C4-2B (cell line): ENCODE results near the gene RNF144B.
A peak's percentile ranks its signal among the peaks of the same experiment; 100 is the strongest.
"Not testable (repeated sequence)": the region's sequence is repeated elsewhere in the genome, so short reads cannot be mapped to it uniquely, and the experiment has no call there.

Experiments
- H3K27ac ChIP-seq: fragments of 450-650 bp; 2 replicates; pipeline ENCODE4 v1.5.1; 2017
- CTCF ChIP-seq: fragments of 450-650 bp; conservative IDR thresholded peaks from 2 replicates; pipeline ENCODE4 v1.5.1; 2017; ENCODE audit warnings: mild to moderate bottlenecking
- ZFX ChIP-seq: fragments of 450-650 bp; IDR thresholded peaks from 2 replicates; pipeline ENCODE4 v1.6.1; 2017

RNF144B gene

DNA sequence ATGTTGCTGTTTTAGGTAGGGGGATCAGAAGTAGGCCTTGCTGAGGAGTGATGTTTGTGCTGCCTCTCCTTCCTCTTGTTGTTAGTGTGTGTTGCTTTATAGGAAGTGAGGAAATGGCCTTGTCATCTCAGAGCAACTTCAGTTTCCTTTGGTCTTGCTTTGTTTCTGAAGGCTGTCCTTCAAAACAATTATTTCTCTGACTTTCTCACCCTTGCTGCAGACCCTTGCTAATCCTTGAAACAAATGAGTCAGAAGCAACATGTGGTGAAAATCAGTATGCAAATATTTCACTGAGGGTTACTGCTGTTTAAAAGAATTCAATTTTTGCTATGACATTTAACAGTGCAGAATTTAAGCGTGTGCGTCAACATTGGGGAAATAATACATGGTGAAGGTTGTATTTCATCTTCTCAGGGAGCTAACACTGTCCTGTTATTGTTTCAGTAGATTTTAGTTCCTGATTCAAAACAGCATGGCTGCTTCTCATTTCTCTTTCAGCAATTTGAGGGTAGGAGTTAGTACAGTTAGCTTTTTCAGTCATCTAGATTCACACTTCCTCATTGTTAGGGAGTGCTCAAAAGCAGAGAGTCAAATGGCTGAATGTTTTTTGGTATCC is 13.8 kb downstream of the RNF144B start:
- no peak overlapping the region for H3K27ac ChIP-seq
- no peak for TF ChIP-seq ZFX
- no peak for TF ChIP-seq CTCF

- peak overlapping the region; percentile 18; the same call in 1 of the 2 replicates for H3K27ac ChIP-seq
These were observed 17.8 kb downstream of the RNF144B start for GRCh38 chr6:18404965-18405364.

DNA sequence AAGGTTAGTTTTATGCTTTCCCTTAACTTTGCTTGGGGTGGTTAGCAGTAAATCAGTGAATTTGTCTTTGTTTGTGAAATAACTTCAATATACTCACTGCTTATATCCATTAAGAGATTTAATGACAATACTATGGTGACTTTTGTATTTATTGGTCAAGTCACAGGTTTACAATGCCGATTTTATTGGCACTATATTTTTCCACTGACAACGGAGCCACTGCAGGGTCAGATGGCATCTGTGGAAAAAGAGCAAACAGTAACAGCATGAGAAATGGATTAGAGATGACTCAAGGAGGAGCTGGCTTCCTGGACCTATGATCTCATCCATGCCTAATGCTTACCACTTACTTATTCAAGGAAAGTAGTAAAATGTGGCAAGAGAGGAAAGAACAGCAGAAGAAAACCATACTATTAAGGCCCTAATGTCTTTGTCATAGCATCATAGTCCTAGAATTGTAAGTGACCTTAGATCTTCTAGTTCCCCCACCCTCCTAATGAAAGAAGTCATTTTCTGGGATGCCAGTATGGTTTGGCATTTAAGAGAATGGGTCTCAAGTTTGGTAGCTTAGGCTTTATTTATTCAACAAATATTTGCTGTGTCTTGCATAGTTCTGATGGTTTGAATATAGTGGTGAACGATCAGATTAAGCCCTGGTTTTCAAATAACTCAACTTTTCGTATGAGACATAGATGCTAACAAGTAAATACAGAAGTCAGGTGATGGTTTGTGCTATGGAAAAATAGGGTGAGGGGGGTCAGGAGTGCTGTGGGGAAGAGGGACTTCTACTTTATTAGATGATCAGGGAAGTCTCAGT is 18.5 kb downstream of the RNF144B start:
- H3K27ac ChIP-seq: peak overlapping the region; percentile 18; the same call in 1 of the 2 replicates
- no peak for TF ChIP-seq CTCF
- no peak for TF ChIP-seq ZFX

DNA sequence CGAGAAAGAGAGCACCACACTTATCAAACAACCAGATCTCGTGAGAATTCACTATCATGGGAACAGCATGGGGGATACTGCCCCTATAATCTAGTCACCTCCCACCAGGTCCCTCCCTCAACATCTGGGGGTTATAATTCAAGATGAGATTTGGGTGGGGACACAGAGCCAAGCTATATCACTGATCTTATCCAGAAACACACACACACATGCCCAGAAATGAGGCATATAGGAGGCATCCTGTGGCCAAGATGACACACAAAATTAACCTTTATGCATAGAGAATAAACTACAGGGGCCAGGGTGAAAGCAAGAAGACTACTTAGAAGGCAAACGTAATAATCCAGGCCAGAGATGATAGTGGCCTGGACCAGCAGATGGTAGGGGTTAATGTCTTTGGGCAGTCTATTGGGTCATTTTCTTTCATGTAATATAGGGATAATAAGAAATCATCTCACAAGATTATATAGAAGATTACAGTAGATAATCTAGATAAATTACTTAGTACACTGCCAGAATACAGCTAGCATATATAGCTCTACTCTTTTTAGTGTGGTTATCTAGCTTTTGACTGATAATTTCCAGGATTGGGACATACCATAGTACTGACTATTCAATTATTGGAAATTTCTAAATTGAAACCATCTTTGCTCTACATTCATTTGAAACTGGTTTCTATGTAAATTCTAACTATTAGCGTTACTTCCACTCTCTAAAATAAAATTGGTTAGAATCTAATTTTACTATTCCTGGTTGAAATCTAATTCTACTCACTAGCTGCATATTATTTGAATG is 20.0 kb downstream of the RNF144B start:
- H3K27ac ChIP-seq: no peak overlapping the region

GRCh38 chr6:18409602-18410001 is 22.5 kb downstream of the RNF144B start:
- H3K27ac ChIP-seq: not testable (repeated sequence)

More for the DNA sequence above, 20.0 kb downstream of the RNF144B start:
- TF ChIP-seq CTCF (no peak), ZFX (no peak)

GRCh38 chr6:18410412-18410811 is 23.3 kb downstream of the RNF144B start:
- no peak for TF ChIP-seq ZFX
- H3K27ac ChIP-seq: no peak overlapping the region

DNA sequence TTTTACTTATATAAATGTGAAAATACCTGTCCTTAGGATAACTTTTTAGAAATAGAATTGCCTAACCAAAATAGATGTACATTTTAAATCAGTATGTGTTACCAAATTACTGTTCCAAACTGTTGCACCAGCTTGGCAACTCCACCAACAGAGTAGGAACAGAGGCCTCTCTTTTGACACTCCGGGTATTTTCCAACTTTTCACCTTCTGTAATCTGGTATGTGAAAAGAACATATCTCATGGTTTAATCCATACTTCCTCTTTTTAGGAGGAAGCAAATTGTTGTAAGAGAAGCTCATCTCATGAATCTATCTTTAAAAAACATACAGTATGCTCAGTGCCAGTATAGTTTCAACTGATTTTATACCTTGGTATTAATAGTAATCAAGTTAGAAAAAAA is 24.9 kb downstream of the RNF144B start:
- H3K27ac ChIP-seq: no peak overlapping the region
- no peak for TF ChIP-seq CTCF
- no peak for TF ChIP-seq ZFX

DNA sequence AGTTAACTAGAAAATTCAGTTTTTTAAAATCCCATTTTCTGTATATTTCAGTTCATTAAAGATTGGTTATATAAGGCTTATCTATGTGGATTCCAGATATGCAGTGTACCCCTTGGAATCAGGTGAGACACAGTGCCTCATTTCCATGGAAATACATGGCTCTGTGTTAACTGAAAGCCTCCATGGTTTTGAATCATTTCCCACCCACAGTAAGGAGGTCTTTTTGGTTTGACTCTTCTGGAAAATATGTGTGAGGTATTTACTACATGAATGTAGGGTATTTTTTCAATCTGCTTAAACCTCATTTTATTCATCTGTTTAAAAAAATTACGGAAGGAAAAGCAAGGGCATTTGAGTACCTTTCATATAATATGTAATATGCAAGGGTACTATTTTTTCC is 25.5 kb downstream of the RNF144B start:
- no peak for TF ChIP-seq ZFX
- no peak for TF ChIP-seq CTCF
- H3K27ac ChIP-seq: no peak overlapping the region
